T-helper 1 cell treated with Interleukin-12 subunit alpha and Interleukin-12 subunit beta and Interleukin-4 antibody, amounts not matched to agents 30 μg/mL and 1 μg/mL, for 36 hours (primary cell): ENCODE data around the gene KLHDC9.
"Not testable (repeated sequence)": the region's sequence is repeated elsewhere in the genome, so short reads cannot be mapped to it uniquely, and the experiment has no call there.

Experiments
- H3K27ac Mint-ChIP-seq: one replicate; pipeline ENCODE4 v1.8.0; 2021; ENCODE audit warnings: mild to moderate bottlenecking, mixed read lengths
- H3K27me3 Mint-ChIP-seq: one replicate; pipeline ENCODE4 v1.8.0; 2021; ENCODE audit warnings: low read depth, mixed read lengths
- H3K36me3 Mint-ChIP-seq: one replicate; pipeline ENCODE4 v1.8.0; 2021; ENCODE audit warnings: low read depth, mixed read lengths
- H3K4me1 Mint-ChIP-seq: one replicate; pipeline ENCODE4 v1.8.0; 2021; ENCODE audit warnings: low read depth, mixed read lengths
- H3K4me3 Mint-ChIP-seq: one replicate; pipeline ENCODE4 v1.8.0; 2021; ENCODE audit warnings: mild to moderate bottlenecking, moderate library complexity, mixed read lengths
- H3K9me3 Mint-ChIP-seq: one replicate; pipeline ENCODE4 v1.8.0; 2021; ENCODE audit warnings: mixed read lengths

KLHDC9 gene

GRCh38 chr1:161098210-161099068 lies at the start of gene KLHDC9:
TSS of gene KLHDC9 (plus strand) at chr1:161098361. CDS start at chr1:161098536, 175 bp downstream.
- peak within 1 kb of the TSS; percentile 96 for H3K27ac Mint-ChIP-seq
- peaks cover 30% of the 10 kb centered on the region for H3K4me1 Mint-ChIP-seq

GRCh38 chr1:161048949-161049722 lies 49.0 kb upstream of the KLHDC9 start:
- Mint-ChIP-seq H3K4me3 (no peak overlapping the region), H3K27ac (peak overlapping the region; percentile 78), H3K27me3 (no peaks in the 10 kb centered on the region), H3K9me3 (no peaks in the 10 kb centered on the region), H3K36me3 (peaks cover 75% of the 10 kb centered on the region), H3K4me1 (peaks cover 34% of the 10 kb centered on the region)

More at GRCh38 chr1:161098210-161099068, at the start of gene KLHDC9:
- H3K4me3 Mint-ChIP-seq = peak within 1 kb of the TSS; percentile 89
- H3K9me3 Mint-ChIP-seq = no peaks in the 10 kb centered on the region
- H3K36me3 Mint-ChIP-seq = peaks cover 16% of the 10 kb centered on the region
- peaks cover 12% of the 10 kb centered on the region for H3K27me3 Mint-ChIP-seq

DNA sequence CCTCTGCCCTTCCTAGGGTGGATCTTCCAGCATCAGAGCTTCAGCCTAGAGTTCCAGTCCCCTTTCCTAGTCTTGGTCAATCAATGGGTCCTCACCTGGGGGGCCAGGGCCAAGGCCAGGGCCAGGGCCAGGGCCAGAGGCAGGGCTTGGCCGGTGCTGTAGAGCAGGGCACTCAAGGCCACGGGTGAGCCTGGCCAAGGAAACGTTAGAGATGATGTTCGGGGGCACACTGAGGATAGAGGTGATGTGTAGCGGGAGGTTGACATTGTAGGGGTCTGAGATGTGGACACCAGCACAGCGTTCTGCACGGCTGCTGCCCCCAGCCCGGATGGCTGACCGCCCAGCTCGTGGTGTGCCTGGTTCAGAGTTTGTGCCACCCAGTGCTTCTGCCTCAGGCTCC lies 46.9 kb upstream of the KLHDC9 start:
- H3K4me3 Mint-ChIP-seq = no peak overlapping the region
- no peaks in the 10 kb centered on the region for H3K27me3 Mint-ChIP-seq
- peaks cover 28% of the 10 kb centered on the region for H3K4me1 Mint-ChIP-seq
- peaks cover 66% of the 10 kb centered on the region for H3K36me3 Mint-ChIP-seq
- H3K27ac Mint-ChIP-seq = no peak overlapping the region
- no peaks in the 10 kb centered on the region for H3K9me3 Mint-ChIP-seq

DNA sequence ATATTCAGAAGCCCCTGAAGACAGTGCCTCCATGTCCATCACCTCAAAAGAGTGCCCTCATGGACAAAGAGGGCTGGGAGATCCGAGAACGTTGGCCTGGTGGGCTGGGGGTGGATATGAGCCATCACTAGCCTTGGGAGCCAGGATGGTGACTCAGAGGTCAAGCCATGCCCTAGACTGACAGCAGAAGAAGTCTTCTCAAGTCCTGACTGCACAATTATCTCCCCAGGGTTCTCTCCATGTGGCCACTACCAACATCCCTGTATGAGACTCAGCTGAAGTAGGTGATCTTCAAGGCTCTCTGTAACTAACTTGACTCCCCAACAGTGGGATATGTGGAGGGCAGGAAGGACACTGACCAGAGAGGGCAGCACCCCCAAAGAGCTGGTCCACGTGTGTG lies 45.3 kb upstream of the KLHDC9 start:
- H3K4me3 Mint-ChIP-seq = no peak overlapping the region
- no peaks in the 10 kb centered on the region for H3K27me3 Mint-ChIP-seq
- no peaks in the 10 kb centered on the region for H3K9me3 Mint-ChIP-seq
- peaks cover 65% of the 10 kb centered on the region for H3K36me3 Mint-ChIP-seq
- no peak overlapping the region for H3K27ac Mint-ChIP-seq
- H3K4me1 Mint-ChIP-seq = peaks cover 29% of the 10 kb centered on the region

DNA sequence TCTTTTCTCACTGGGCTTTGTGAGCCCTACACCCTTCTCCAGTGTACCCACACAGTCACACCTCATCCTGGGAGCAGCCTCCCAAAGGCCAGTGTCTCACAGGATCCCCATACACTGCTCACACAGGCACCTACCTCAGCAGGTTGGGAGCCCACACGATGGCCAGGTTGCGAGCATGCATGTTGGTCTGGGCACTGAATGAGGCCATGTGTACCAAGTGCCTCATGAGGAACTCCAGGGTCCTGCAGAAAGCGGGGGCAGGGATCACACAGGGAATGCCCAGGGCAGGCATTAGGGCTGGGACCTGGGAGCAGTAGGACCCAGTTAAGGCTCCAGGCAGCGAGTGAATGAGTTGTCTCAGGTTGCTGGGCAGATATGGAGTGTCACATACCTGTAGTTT lies 43.9 kb upstream of the KLHDC9 start:
- Mint-ChIP-seq H3K4me3 (no peak overlapping the region), H3K9me3 (no peaks in the 10 kb centered on the region), H3K27ac (no peak overlapping the region), H3K4me1 (peaks cover 24% of the 10 kb centered on the region), H3K27me3 (no peaks in the 10 kb centered on the region), H3K36me3 (peaks cover 56% of the 10 kb centered on the region)

DNA sequence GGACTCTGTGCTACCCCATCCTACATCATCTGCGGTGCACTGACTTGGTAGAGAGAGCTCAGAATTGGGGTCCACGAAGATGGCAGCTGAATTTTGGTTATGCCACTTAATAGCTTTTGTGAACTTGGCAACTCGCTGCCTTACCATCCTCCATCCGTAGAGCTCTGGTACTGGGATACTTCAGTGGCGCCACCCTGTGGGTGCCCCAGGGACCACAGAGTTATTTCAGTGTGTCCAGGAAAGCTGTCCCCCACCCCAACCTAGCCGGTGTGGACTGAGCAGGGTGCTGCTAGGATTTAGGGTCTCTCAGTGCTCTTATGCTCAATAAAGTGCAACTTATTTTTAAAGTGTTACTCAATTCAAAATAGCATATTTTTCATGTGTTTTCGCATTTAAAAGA lies 43.4 kb upstream of the KLHDC9 start:
- H3K9me3 Mint-ChIP-seq = no peaks in the 10 kb centered on the region
- peaks cover 24% of the 10 kb centered on the region for H3K4me1 Mint-ChIP-seq
- H3K27me3 Mint-ChIP-seq = no peaks in the 10 kb centered on the region
- H3K36me3 Mint-ChIP-seq = peaks cover 55% of the 10 kb centered on the region
- no peak overlapping the region for H3K27ac Mint-ChIP-seq
- H3K4me3 Mint-ChIP-seq = no peak overlapping the region

DNA sequence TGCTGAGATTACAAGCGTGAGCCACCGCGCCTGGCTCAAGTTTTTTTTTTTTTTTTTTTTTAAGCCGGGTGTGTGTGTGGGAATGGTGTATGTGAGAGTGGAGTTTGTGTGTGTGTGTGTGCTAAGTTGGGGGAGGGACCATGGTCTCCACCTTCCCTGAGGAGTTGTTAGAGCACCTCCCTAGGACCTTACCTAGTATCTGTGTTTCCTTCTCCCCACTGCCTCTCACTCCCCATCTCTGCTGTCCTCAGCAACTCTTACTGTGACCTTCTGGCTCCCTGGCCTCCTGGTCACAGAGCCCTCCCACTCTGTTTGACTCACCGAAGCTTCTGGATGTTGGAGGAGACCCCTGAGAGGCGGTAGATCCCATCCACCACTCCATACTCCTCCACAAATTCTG lies 38.9 kb upstream of the KLHDC9 start:
- no peak overlapping the region for H3K27ac Mint-ChIP-seq
- peaks cover 44% of the 10 kb centered on the region for H3K36me3 Mint-ChIP-seq
- H3K27me3 Mint-ChIP-seq = no peaks in the 10 kb centered on the region
- no peak overlapping the region for H3K4me3 Mint-ChIP-seq
- peaks cover 34% of the 10 kb centered on the region for H3K4me1 Mint-ChIP-seq
- no peaks in the 10 kb centered on the region for H3K9me3 Mint-ChIP-seq

DNA sequence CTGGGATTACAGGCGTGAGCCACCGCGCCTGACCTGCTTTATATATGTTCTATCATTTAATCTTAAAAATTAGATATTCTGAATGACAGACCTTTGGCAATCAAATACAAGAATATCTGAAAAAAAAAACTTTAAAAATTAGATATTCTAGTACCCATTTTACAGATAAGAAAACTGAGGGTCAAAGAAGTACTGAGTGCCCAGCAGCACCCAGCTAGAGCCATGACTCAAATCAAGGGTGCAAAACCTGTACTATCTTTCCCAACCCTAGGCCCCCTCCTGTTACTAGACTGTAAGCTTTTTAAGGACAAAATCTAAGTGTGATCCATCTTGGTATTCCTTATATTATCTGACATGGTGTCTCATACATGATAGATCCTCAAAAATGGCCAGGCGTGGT lies 36.7 kb upstream of the KLHDC9 start:
- H3K4me1 Mint-ChIP-seq = peaks cover 34% of the 10 kb centered on the region
- peaks cover 44% of the 10 kb centered on the region for H3K36me3 Mint-ChIP-seq
- no peak overlapping the region for H3K4me3 Mint-ChIP-seq
- H3K27ac Mint-ChIP-seq = no peak overlapping the region
- no peaks in the 10 kb centered on the region for H3K9me3 Mint-ChIP-seq
- H3K27me3 Mint-ChIP-seq = no peaks in the 10 kb centered on the region

- Mint-ChIP-seq H3K4me3 (peak overlapping the region; percentile 80), H3K36me3 (peaks cover 55% of the 10 kb centered on the region), H3K27ac (peak overlapping the region; percentile 77), H3K4me1 (peaks cover 41% of the 10 kb centered on the region)
- H3K27me3 Mint-ChIP-seq, H3K9me3 Mint-ChIP-seq: not testable (repeated sequence)
Observed at GRCh38 chr1:161063936-161064335, 34.2 kb upstream of the KLHDC9 start.

DNA sequence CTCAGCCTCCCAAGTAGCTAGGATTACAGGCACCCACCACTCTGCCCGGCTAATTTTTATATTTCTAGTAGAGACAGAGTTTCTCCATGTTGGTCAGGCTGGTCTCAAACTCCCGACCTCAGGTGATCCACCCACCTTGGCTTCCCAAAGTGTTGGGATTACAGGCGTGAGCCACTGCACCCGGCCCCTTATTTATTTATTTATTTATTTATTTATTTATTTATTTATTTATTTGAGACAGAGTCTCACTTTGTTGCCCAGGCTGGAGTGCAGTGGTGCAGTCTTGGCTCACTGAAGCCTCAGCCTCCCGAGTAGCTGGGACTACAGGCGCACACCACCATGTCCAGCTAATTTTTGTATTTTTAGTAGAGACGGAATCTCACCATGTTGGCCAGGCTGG lies 32.5 kb upstream of the KLHDC9 start:
- Mint-ChIP-seq H3K36me3 (peaks cover 47% of the 10 kb centered on the region), H3K4me1 (peaks cover 49% of the 10 kb centered on the region)
- not testable (repeated sequence) for H3K27me3 Mint-ChIP-seq, H3K4me3 Mint-ChIP-seq, H3K9me3 Mint-ChIP-seq, H3K27ac Mint-ChIP-seq

GRCh38 chr1:161066694-161067093 lies 31.5 kb upstream of the KLHDC9 start:
- Mint-ChIP-seq H3K36me3 (peaks cover 47% of the 10 kb centered on the region), H3K4me3 (peak overlapping the region; percentile 100), H3K27me3 (no peaks in the 10 kb centered on the region), H3K9me3 (no peaks in the 10 kb centered on the region), H3K27ac (peak overlapping the region; percentile 93), H3K4me1 (peaks cover 54% of the 10 kb centered on the region)

- peaks cover 55% of the 10 kb centered on the region for H3K4me1 Mint-ChIP-seq
- no peaks in the 10 kb centered on the region for H3K9me3 Mint-ChIP-seq
- no peaks in the 10 kb centered on the region for H3K27me3 Mint-ChIP-seq
- H3K27ac Mint-ChIP-seq = peak overlapping the region; percentile 100
- H3K4me3 Mint-ChIP-seq = peak overlapping the region; percentile 100
- H3K36me3 Mint-ChIP-seq = peaks cover 36% of the 10 kb centered on the region
Observed at GRCh38 chr1:161068306-161069234, 29.6 kb upstream of the KLHDC9 start.

GRCh38 chr1:161069241-161069640 lies 28.9 kb upstream of the KLHDC9 start:
- Mint-ChIP-seq H3K4me1 (peaks cover 52% of the 10 kb centered on the region), H3K36me3 (peaks cover 30% of the 10 kb centered on the region), H3K27me3 (no peaks in the 10 kb centered on the region), H3K9me3 (no peaks in the 10 kb centered on the region), H3K27ac (peak overlapping the region; percentile 100), H3K4me3 (peak overlapping the region; percentile 100)

GRCh38 chr1:161069731-161070270 lies 28.4 kb upstream of the KLHDC9 start, which contains the start of gene ARHGAP30:
TSS of gene ARHGAP30 (minus strand) at chr1:161069891. CDS start at chr1:161069624, 267 bp downstream.
- Mint-ChIP-seq H3K4me3 (peak within 1 kb of the TSS; percentile 100), H3K9me3 (no peaks in the 10 kb centered on the region), H3K4me1 (peaks cover 47% of the 10 kb centered on the region), H3K27me3 (no peaks in the 10 kb centered on the region), H3K36me3 (peaks cover 25% of the 10 kb centered on the region), H3K27ac (peak within 1 kb of the TSS; percentile 100)
